Psoas muscle (tissue), 8 donors: ENCODE measurements around the gene GNAQ. TPM values are rescaled to one million over a fixed set of nuclear protein-coding genes. Genes with fewer than 3 reads are reported as not detected.

Experiments used
- ATAC-seq, 4 donors: fragments of 200-7000 bp; cut with Tn5 transposase; one replicate each; pipeline ENCODE4 v1.9.1; 2020; ENCODE audit warnings: moderate library complexity in 3 of 4, mild to moderate bottlenecking in 2 of 4
- DNase-seq, 2 donors: peaks; one replicate each; pipeline ENCODE4 v3.0.0-alpha.2; 2020
- H3K27ac ChIP-seq: fragments of 200-600 bp; one replicate; pipeline ENCODE4 v1.8.0; 2022
- H3K27me3 ChIP-seq, 3 donors: fragments of 200-600 bp in 1 of 3; one replicate each; pipeline versions ENCODE4 v1.6.1 to v1.8.0; 2013 to 2022; ENCODE audit warnings: low read length in 2 of 3, mild to moderate bottlenecking in 2 of 3, moderate library complexity in 1 of 3; ENCODE audit not compliant: insufficient read depth in 3 of 3
- H3K36me3 ChIP-seq, 2 donors: fragments of 200-600 bp in 1 of 2; one replicate each; pipeline versions ENCODE4 v1.6.1 to v1.8.0; 2013 to 2022; ENCODE audit warnings: low read depth in 1 of 2, mild to moderate bottlenecking in 1 of 2, moderate library complexity in 1 of 2; ENCODE audit not compliant: insufficient read depth in 1 of 2
- H3K4me1 ChIP-seq: fragments of 200-600 bp; one replicate; pipeline ENCODE4 v1.8.0; 2022
- H3K4me3 ChIP-seq: fragments of 200-600 bp; one replicate; pipeline ENCODE4 v1.8.0; 2022; ENCODE audit warnings: mild to moderate bottlenecking
- H3K9me3 ChIP-seq: fragments of 200-600 bp; one replicate; pipeline ENCODE4 v1.8.0; 2022
- CTCF ChIP-seq: fragments of 200-600 bp; IDR thresholded peaks from one replicate; pipeline ENCODE4 v1.8.0; 2022; ENCODE audit warnings: antibody characterized with exemption
- WGBS, 3 donors: extraction: QIAGEN DNeasy Blood & Tissue Kit; methylation state at CpG; one replicate each; pipeline versions ENCODE4 v1.1.6 to v1.1.7; 2013; 5-methylcytosine and 5-hydroxymethylcytosine counted together
- intact Hi-C, 2 donors: fragments of 100-400 bp; cut with DNase I; formaldehyde crosslinking; loops; one replicate each; pipeline versions ENCODE4 v1.11.0 to v1.14.2; 2022
- polyA plus RNA-seq, 3 donors: library from polyadenylated mRNA; stranded (reverse); fragments of 200-250 nt; gene quantifications; one replicate each; pipeline ENCODE4 v1.2.3, GENCODE V29; 2013
- total RNA-seq, 4 donors: library from RNA; stranded (reverse); fragmentation: NEBNext Ultra II Directional in 2 of 4; extraction: Animal tissue kit (Norgen Biotek cat#: 25700) in 2 of 4; gene quantifications; one replicate each; pipeline versions ENCODE4 v1.2.1 to v1.2.4, GENCODE V29; 2021 to 2023
- donor health status: healthy with polysubstance abuse.
- donor health status: DM: no; HTN: no; CAD: no; lungs with moderate emphysema.
- donor health status: Bipolar disorder and iron deficiency.
- donor health status: healthy.
- donor health status: DM: yes; HTN: yes; CAD: no.
- donor health status: DM: no; HTN: no; CAD: no.
- donor health status: DM: no; HTN: no; CAD: no.
- donor health status: DM: yes; HTN: yes; CAD: no.

Gene GNAQ
- total and polyA plus RNA-seq, 7 donors, result 8.3 to 26.6 (median 23.8) TPM

DNA sequence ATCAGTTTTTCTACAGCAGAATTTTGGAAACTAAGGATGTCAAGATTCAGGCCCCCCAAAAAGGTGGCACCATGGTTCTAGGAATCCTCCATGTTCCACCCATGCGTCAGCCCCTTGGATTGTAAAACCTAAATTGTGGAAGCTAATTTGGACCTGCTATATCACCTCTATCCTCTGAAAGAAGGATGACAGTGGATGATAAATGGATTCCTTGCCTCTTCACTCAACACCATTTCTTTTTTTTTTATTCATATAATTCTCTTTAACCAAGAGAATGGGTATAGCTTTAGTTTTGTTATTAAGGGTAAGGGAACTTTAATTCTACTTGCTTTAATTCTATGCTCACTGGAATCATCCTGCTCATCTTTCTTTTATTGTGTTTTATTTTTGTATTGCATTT is 71.8 kb downstream of the GNAQ start:
- H3K4me3 ChIP-seq, result no peak overlapping the region
- 95 to 99% (median 97%) methylated on average over 1 of the region's 1 CpG for WGBS, 3 donors
- H3K27me3 ChIP-seq, result no peaks in the 10 kb centered on the region
- no peak for ATAC-seq
- no peak overlapping the region for H3K27ac ChIP-seq
- no peak for TF ChIP-seq CTCF
- no peak for DNase-seq
- no peaks in the 10 kb centered on the region for H3K36me3 ChIP-seq
- peaks cover 12% of the 10 kb centered on the region for H3K4me1 ChIP-seq
- no peaks in the 10 kb centered on the region for H3K9me3 ChIP-seq
- intact Hi-C loops, result no loop called here

DNA sequence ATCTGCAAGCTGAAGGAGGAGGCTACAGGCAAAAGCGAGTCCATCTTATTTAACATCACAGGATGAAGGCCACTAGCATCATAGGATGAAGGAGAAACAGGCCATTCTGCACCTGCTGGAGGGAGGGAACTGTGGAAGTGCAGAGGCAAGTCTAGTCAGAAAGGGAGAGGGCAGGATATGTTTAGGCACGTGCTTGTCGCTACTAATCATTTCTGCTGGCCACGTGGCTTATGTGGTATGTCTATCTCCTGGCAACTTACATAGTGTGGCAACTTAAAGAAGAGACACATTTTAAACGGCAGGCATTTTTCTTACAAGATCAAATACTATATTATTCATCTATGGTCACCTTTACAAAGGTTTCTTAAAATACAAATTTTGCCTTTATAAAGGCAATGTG is 74.0 kb downstream of the GNAQ start:
- 71 to 87% (median 77%) methylated on average over 5 of the region's 5 CpGs for WGBS, 3 donors
- intact Hi-C loops, result no loop called here
- no peaks in the 10 kb centered on the region for H3K9me3 ChIP-seq
- H3K36me3 ChIP-seq, result no peaks in the 10 kb centered on the region
- DNase-seq (no peak), ATAC-seq (no peak)
- TF ChIP-seq CTCF, result no peak
- H3K27me3 ChIP-seq, result no peaks in the 10 kb centered on the region
- H3K4me3 ChIP-seq, result no peak overlapping the region
- no peak overlapping the region for H3K27ac ChIP-seq
- H3K4me1 ChIP-seq, result peaks cover 30% of the 10 kb centered on the region

DNA sequence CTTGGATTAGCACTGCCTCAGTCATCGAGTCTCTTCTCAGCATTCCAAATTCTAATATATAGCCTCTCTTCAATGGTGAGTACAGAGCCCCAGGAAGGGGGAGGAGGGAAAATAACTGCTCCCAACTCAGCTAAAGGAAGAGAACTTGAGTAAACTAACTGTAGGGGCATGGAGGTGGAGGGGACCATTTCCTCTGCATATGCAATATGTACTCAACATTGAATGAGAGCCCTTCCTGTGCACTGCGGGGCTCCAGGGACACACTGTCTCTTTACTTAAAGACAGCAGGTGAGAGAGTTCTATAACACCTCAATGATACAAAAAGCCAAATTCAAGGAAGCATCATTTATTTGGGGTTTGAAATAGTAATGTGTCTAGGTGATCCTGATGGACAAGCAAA is 75.1 kb downstream of the GNAQ start:
- no peak for TF ChIP-seq CTCF
- Histone ChIP-seq H3K4me1 (peaks cover 31% of the 10 kb centered on the region), H3K27ac (no peak overlapping the region), H3K4me3 (no peak overlapping the region), H3K9me3 (no peaks in the 10 kb centered on the region), H3K27me3 (no peaks in the 10 kb centered on the region), H3K36me3 (no peaks in the 10 kb centered on the region)
- ATAC-seq (no peak), DNase-seq (no peak)
- intact Hi-C loops, result no loop called here
- 45 to 58% (median 56%) methylated on average over 2 of the region's 2 CpGs for WGBS, 3 donors

- DNase-seq (no peak), ATAC-seq (no peak)
- Histone ChIP-seq H3K27ac (no peak overlapping the region), H3K36me3 (no peaks in the 10 kb centered on the region), H3K9me3 (no peaks in the 10 kb centered on the region), H3K27me3 (no peaks in the 10 kb centered on the region), H3K4me3 (no peak overlapping the region), H3K4me1 (peaks cover 32% of the 10 kb centered on the region)
- no peak for TF ChIP-seq CTCF
- WGBS, 3 donors, result 85 to 91% (median 86%) methylated on average over 5 of the region's 5 CpGs
- intact Hi-C loops, result no loop called here
Measured at GRCh38 chr9:77954666-77955015, 77.0 kb downstream of the GNAQ start.

- H3K4me1 ChIP-seq, result peaks cover 37% of the 10 kb centered on the region
- 60 to 75% (median 68%) methylated on average over 6 of the region's 6 CpGs for WGBS, 3 donors
- TF ChIP-seq CTCF, result no peak
- H3K9me3 ChIP-seq, result no peaks in the 10 kb centered on the region
- H3K27me3 ChIP-seq, result no peaks in the 10 kb centered on the region
- H3K4me3 ChIP-seq, result no peak overlapping the region
- ATAC-seq (peak in 2 of 4 donors; percentile 21 to 30), DNase-seq (no peak)
- H3K36me3 ChIP-seq, result no peaks in the 10 kb centered on the region
- intact Hi-C loops, result no loop called here
- H3K27ac ChIP-seq, result no peak overlapping the region
Measured at GRCh38 chr9:77954013-77954665, 77.5 kb downstream of the GNAQ start.
